Peyer's patch (tissue), 4 donors: Measurements from ENCODE around the gene MAML2.

Source experiments
- POLR2A ChIP-seq, 2 donors: fragments of 450-650 bp; IDR thresholded peaks; one replicate each; pipeline ENCODE4 v1.5.1; 2017; ENCODE audit warnings: antibody characterized with exemption in 2 of 2, mild to moderate bottlenecking in 2 of 2, moderate library complexity in 2 of 2
- TF ChIP-seq, protein P1 (sequence below), 6 experiments: fragments of 450-650 bp in 4 of 6; fragments of 200-600 bp in 2 of 6; sonication (generic) in 1 of 6; IDR thresholded peaks; one replicate each; pipeline ENCODE4 v1.5.1; 2017 to 2019; ENCODE audit warnings: antibody characterized with exemption in 6 of 6, mild to moderate bottlenecking in 3 of 6, moderate library complexity in 1 of 6

DNA sequence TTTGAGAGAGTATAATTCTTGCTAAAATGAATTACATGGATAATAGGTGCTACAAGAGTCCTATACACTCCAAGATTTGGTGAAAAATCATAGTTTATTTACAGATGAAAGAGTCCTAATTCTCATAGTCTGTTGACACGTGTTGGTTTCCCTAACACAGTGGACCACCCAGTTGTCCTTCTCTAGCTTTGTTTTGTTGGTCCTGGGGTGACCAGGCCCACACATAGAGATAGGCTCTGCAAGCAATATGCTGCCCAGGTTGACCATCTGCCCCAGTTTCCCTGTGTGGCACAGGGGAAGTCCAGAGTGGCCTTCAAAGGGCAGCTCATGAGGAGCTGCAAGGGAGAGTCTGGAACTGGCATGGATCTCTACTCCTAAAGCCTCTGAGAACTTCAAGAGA is 184.9 kb downstream of the MAML2 start:
- TF ChIP-seq, protein P1, sequence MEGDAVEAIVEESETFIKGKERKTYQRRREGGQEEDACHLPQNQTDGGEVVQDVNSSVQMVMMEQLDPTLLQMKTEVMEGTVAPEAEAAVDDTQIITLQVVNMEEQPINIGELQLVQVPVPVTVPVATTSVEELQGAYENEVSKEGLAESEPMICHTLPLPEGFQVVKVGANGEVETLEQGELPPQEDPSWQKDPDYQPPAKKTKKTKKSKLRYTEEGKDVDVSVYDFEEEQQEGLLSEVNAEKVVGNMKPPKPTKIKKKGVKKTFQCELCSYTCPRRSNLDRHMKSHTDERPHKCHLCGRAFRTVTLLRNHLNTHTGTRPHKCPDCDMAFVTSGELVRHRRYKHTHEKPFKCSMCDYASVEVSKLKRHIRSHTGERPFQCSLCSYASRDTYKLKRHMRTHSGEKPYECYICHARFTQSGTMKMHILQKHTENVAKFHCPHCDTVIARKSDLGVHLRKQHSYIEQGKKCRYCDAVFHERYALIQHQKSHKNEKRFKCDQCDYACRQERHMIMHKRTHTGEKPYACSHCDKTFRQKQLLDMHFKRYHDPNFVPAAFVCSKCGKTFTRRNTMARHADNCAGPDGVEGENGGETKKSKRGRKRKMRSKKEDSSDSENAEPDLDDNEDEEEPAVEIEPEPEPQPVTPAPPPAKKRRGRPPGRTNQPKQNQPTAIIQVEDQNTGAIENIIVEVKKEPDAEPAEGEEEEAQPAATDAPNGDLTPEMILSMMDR (IDR thresholded peaks at IDR 0.05): no peak
- TF ChIP-seq POLR2A (IDR thresholded peaks at IDR 0.05): no peak
